Thymus (tissue), 11 donors: ENCODE results near the gene BMP10. TPM values are rescaled to one million over a fixed set of nuclear protein-coding genes. Genes with fewer than 3 reads are reported as not detected.

Source experiments
- DNase-seq, 9 donors: peaks; one replicate each; pipeline ENCODE4 v3.0.0-alpha.2; 2013; ENCODE audit warnings: low spot score in 9 of 9, low read depth in 6 of 9, missing footprints in 1 of 9
- H3K27ac ChIP-seq, 2 donors: one replicate each; pipeline ENCODE4 v1.5.1; 2013; ENCODE audit warnings: control low read depth in 1 of 2, low read depth in 1 of 2, low read length in 1 of 2, mild to moderate bottlenecking in 1 of 2, moderate library complexity in 1 of 2
- H3K27me3 ChIP-seq, 2 donors: one replicate each; pipeline ENCODE4 v1.5.1; 2013; ENCODE audit warnings: low read length in 1 of 2; ENCODE audit not compliant: control insufficient read depth in 2 of 2, insufficient read depth in 1 of 2
- H3K36me3 ChIP-seq, 2 donors: one replicate each; pipeline ENCODE4 v1.5.1; 2013; ENCODE audit warnings: low read length in 1 of 2, mild to moderate bottlenecking in 1 of 2, moderate library complexity in 1 of 2; ENCODE audit not compliant: control insufficient read depth in 2 of 2, insufficient read depth in 2 of 2
- H3K4me1 ChIP-seq, 2 donors: one replicate each; pipeline ENCODE4 v1.5.1; 2013; ENCODE audit warnings: low read length in 2 of 2; ENCODE audit not compliant: control insufficient read depth in 2 of 2, insufficient read depth in 2 of 2
- H3K4me3 ChIP-seq, 2 donors: one replicate each; pipeline ENCODE4 v1.5.1; 2013; ENCODE audit warnings: low read length in 2 of 2, control low read depth in 1 of 2, mild to moderate bottlenecking in 1 of 2
- H3K9me3 ChIP-seq, 2 donors: one replicate each; pipeline ENCODE4 v1.5.1; 2013; ENCODE audit warnings: low read length in 1 of 2, mild to moderate bottlenecking in 1 of 2; ENCODE audit not compliant: control insufficient read depth in 2 of 2, insufficient read depth in 1 of 2
- WGBS: extraction: QIAGEN DNeasy Blood & Tissue Kit; methylation state at CpG from one replicate; pipeline ENCODE4 v1.1.7; 2013; 5-methylcytosine and 5-hydroxymethylcytosine counted together
- polyA plus RNA-seq: library from polyadenylated mRNA; stranded (reverse); fragments of 200-250 nt; gene quantifications from one replicate; pipeline ENCODE4 v1.2.3, GENCODE V29; 2013
- total RNA-seq: library from RNA; stranded (reverse); fragments of 120-200 nt; gene quantifications from one replicate; pipeline ENCODE4 v1.2.4, GENCODE V29; 2013
- donor health status: healthy.

Gene BMP10
- total and polyA plus RNA-seq, 2 donors: 0.02 to 0.14 TPM

GRCh38 chr2:68850524-68850923 is 20.7 kb downstream of the BMP10 start:
- DNase-seq: no peak
- H3K4me1 ChIP-seq: peaks cover 2 to 7% of the 10 kb centered on the region in 2 donors
- H3K27me3 ChIP-seq: no peaks in the 10 kb centered on the region
- H3K27ac ChIP-seq: no peak overlapping the region
- 98% methylated on average over 3 of the region's 3 CpGs for WGBS
- H3K36me3 ChIP-seq: no peaks in the 10 kb centered on the region
- no peak overlapping the region for H3K4me3 ChIP-seq
- no peaks in the 10 kb centered on the region for H3K9me3 ChIP-seq

- H3K36me3 ChIP-seq: no peaks in the 10 kb centered on the region
- H3K27ac ChIP-seq: no peak overlapping the region
- H3K9me3 ChIP-seq: no peaks in the 10 kb centered on the region
- no peaks in the 10 kb centered on the region for H3K27me3 ChIP-seq
- H3K4me3 ChIP-seq: no peak overlapping the region
- WGBS: 73% methylated on average over 4 of the region's 4 CpGs
- no peaks in the 10 kb centered on the region for H3K4me1 ChIP-seq
- DNase-seq: no peak
Observed at GRCh38 chr2:68849579-68850030, 21.6 kb downstream of the BMP10 start.

DNA sequence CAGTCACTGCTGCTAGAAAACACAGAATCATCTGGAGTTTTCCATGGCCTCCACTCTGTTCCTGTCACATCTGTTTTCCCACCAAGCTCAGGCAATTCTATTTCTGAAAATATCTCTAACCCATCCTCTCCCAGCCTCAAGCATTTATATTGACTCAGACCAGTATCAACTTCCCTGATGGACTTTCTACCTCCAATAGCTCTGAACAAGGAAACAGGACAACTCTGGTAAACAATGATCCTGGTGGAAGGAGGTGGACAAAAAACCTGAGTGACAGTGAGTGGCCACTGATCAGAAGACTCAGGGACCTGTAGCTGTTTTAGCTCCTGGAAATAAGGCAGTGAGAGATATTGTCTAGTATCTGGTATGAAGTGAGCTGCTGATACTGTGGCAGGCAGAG is 23.4 kb downstream of the BMP10 start:
- H3K9me3 ChIP-seq: no peaks in the 10 kb centered on the region
- H3K36me3 ChIP-seq: no peaks in the 10 kb centered on the region
- no peak overlapping the region for H3K4me3 ChIP-seq
- H3K4me1 ChIP-seq: no peaks in the 10 kb centered on the region
- H3K27me3 ChIP-seq: no peaks in the 10 kb centered on the region
- H3K27ac ChIP-seq: no peak overlapping the region
- DNase-seq: no peak

GRCh38 chr2:68846091-68846490 is 25.1 kb downstream of the BMP10 start:
- WGBS: 92% methylated on average over 3 of the region's 3 CpGs
- no peak for DNase-seq
- Histone ChIP-seq H3K9me3 (no peaks in the 10 kb centered on the region), H3K4me1 (no peaks in the 10 kb centered on the region), H3K27ac (no peak overlapping the region), H3K36me3 (no peaks in the 10 kb centered on the region), H3K27me3 (no peaks in the 10 kb centered on the region), H3K4me3 (no peak overlapping the region)

DNA sequence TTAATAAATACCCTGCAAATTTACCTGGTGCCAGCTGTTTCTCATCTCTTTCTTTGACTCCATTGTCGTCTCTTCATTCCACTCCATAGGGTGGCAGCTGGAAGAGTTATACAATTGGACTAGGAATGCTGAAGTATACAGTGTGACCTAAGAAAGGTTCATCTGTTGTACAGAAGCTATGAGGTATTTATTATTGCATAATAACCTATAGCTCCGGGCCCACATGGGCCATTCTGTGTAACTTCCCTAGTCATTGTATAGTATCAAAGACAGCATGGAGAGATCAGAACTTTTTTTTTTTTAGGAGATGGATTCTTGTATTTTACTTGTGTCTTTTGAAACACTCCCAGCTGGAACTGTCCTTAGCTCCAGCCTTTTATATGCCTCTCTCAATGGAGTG is 26.2 kb downstream of the BMP10 start:
- Histone ChIP-seq H3K9me3 (no peaks in the 10 kb centered on the region), H3K4me3 (no peak overlapping the region), H3K4me1 (no peaks in the 10 kb centered on the region), H3K27me3 (no peaks in the 10 kb centered on the region), H3K27ac (no peak overlapping the region), H3K36me3 (no peaks in the 10 kb centered on the region)
- no peak for DNase-seq
- WGBS: 96% methylated on average over 2 of the region's 2 CpGs

- Histone ChIP-seq H3K9me3 (peaks cover 0 to 7% of the 10 kb centered on the region in 2 donors), H3K27me3 (no peaks in the 10 kb centered on the region), H3K27ac (no peak overlapping the region), H3K4me3 (no peak overlapping the region), H3K4me1 (peaks cover 12 to 17% of the 10 kb centered on the region in 2 donors), H3K36me3 (no peaks in the 10 kb centered on the region)
- WGBS: 92% methylated on average over 2 of the region's 2 CpGs
- no peak for DNase-seq
Observed at GRCh38 chr2:68839260-68839833, 31.9 kb downstream of the BMP10 start.

GRCh38 chr2:68838641-68839040 is 32.6 kb downstream of the BMP10 start:
- WGBS: 96% methylated on average over 10 of the region's 10 CpGs
- H3K4me1 ChIP-seq: peaks cover 12 to 17% of the 10 kb centered on the region in 2 donors
- H3K9me3 ChIP-seq: peaks cover 0 to 7% of the 10 kb centered on the region in 2 donors
- H3K4me3 ChIP-seq: no peak overlapping the region
- DNase-seq: no peak
- H3K36me3 ChIP-seq: no peaks in the 10 kb centered on the region
- H3K27ac ChIP-seq: no peak overlapping the region
- H3K27me3 ChIP-seq: no peaks in the 10 kb centered on the region

- DNase-seq: no peak
- Histone ChIP-seq H3K36me3 (no peaks in the 10 kb centered on the region), H3K9me3 (peaks cover 0 to 7% of the 10 kb centered on the region in 2 donors), H3K27ac (no peak overlapping the region), H3K27me3 (no peaks in the 10 kb centered on the region), H3K4me1 (peaks cover 12 to 17% of the 10 kb centered on the region in 2 donors), H3K4me3 (no peak overlapping the region)
- 55% methylated on average over 3 of the region's 3 CpGs for WGBS
Observed at GRCh38 chr2:68837861-68838341, 33.3 kb downstream of the BMP10 start.

- Histone ChIP-seq H3K4me3 (no peak overlapping the region), H3K9me3 (peaks cover 0 to 7% of the 10 kb centered on the region in 2 donors)
Observed at GRCh38 chr2:68837164-68837860, 33.9 kb downstream of the BMP10 start.

More at GRCh38 chr2:68837164-68837860, 33.9 kb downstream of the BMP10 start:
- H3K27me3 ChIP-seq: no peaks in the 10 kb centered on the region
- no peak overlapping the region for H3K27ac ChIP-seq
- peaks cover 12 to 20% of the 10 kb centered on the region in 2 donors for H3K4me1 ChIP-seq
- WGBS: 58% methylated on average over 15 of the region's 15 CpGs
- peak in 8 of 9 donors; percentile 62 to 89 (median 74) for DNase-seq
- no peaks in the 10 kb centered on the region for H3K36me3 ChIP-seq
